Measurements from ENCODE around the gene MATK.

Gene MATK

DNA sequence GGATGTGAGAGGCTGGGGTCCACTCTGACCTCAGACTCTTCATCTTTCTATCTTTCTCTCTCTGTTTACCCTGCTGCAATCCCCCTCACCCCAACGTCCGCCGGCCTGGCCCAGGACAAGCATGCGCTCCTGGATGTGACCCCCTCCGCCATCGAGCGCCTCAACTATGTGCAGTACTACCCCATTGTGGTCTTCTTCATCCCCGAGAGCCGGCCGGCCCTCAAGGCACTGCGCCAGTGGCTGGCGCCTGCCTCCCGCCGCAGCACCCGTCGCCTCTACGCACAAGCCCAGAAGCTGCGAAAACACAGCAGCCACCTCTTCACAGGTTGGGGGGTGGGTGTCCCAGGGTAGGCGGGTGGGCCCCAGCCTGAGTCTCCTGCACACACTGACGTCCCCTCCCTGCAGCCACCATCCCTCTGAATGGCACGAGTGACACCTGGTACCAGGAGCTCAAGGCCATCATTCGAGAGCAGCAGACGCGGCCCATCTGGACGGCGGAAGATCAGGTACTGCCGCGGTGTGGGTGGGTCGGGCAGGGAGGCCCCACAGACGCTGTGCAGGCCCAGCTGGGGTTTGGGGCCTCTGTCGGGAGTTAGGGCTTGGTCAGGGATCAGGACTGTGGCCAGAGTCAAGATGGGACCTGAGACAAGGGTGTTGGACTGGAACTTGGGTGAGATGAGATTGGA is 39.7 kb downstream of the MATK start:
- DNase-seq (ENCODE audit: low read depth), result no peak

- DNase-seq (ENCODE audit: low read depth), result no peak
Observed at GRCh38 chr19:3745363-3746045, 40.7 kb downstream of the MATK start.

DNA sequence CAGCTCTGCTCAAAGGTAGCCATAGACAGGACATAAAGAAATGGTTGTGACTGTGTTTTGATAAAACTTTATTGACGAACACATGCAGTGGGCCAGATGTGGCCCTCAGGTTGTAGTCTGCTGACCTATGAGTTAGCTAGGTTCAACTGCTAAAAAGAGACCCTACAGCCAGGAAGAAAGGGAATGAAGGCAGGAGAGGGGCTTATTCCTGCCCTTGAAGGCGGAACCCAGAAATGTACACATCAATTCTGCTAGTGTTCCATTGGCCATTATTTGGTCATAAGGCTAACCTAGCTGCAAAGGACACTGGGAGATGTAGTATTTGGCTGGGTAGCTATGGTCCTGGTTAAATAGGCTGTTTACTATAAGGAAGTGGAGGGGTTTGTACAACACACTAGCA is 42.7 kb downstream of the MATK start:
- no peak for DNase-seq (ENCODE audit: low read depth)

DNA sequence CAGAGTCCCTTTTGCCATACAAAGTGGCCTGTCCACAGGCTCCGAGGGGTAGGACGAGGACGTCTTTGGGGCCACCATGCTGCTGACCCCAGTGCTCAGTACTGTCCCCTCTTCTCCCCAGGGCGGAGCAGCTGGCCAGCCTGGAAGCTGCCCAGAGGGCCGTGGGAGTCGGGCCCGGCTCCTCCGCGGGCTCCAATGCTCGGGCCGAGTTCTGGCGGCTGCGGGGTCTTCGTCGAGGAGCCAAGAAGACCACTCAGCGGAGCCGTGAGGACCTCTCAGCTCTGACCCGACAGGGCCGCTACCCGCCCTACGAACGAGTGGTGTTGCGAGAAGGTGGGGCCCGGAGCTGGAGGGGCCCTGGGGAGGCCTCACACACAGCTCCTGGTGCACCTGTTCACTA is 45.8 kb downstream of the MATK start:
- no peak for DNase-seq (ENCODE audit: low read depth)

GRCh38 chr19:3738477-3739220 is 47.5 kb downstream of the MATK start:
- no peak for DNase-seq (ENCODE audit: low read depth)

DNA sequence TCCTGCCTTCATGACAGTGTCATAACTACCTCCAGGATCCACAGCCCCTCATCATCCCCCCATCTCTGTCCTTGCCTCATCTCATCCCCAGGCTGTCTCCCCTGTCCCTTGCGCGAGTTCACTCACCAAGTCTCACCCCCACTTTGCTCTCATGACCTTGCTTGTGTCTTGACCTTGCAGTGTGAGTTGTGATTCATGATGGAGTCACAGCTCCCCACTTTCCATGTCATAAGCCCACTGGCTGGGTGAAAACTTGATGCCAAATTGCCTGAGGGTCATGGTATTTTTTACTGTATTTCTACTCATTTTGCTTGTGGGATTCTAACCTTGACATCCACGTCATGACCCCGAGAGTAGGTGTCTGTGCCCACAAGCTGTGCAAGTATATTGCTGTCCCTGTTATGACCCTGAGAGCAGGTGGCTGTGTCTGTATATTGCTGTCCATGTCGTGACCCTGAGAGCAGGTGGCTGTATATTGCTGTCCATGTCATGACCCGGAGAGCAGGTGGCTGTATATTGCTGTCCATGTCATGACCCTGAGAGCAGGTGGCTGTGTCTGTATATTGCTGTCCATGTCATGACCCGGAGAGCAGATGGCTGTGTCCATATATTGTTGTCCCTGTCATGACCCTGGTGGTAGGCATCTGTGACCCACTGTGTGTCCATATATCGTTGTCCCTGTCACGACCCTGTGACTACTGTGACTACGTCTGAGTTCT is 48.5 kb downstream of the MATK start:
- no peak for DNase-seq (ENCODE audit: low read depth)

- DNase-seq (ENCODE audit: low read depth), result no peak
Observed at GRCh38 chr19:3736106-3736724, 50.0 kb downstream of the MATK start.

DNA sequence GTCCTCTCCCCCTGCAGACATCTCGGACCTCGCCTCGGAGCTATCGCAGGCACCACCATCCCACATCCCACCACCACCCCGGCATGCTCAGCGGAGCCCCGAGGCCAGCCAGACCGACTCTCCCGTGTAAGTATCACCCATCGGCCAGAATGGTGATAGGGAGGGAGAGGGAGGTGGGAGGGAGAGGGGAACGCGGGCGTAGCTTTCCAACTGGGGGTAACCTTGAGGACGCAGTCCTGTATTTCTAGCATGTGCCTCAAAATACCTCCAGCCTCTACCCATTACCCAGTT is 51.9 kb downstream of the MATK start:
- no peak for DNase-seq (ENCODE audit: low read depth)

GRCh38 chr19:3733549-3734309 is 52.5 kb downstream of the MATK start:
- no peak for DNase-seq (ENCODE audit: low read depth)

GRCh38 chr19:3732108-3732507 is 54.1 kb downstream of the MATK start:
- DNase-seq (ENCODE audit: low read depth), result no peak

- DNase-seq (ENCODE audit: low read depth), result no peak
Observed at GRCh38 chr19:3730457-3730958, 55.7 kb downstream of the MATK start.

Measured in stimulated activated CD4-positive, alpha-beta T cell treated with anti-CD3 and anti-CD28 coated beads, Interleukin-2, amount 100 ng/mL, for 4 hours (primary cell).